SU-DHL-6 (cell line): ENCODE results near the gene FNIP2.

ENCODE experiments used
- H2AFZ ChIP-seq: fragments of 200-600 bp; sonication (generic); 2 replicates; pipeline ENCODE4 v1.6.1; 2014; ENCODE audit warnings: low read depth, mild to moderate bottlenecking, moderate library complexity, mixed read lengths, antibody characterized with exemption, low read length; ENCODE audit not compliant: severe bottlenecking
- H3F3A ChIP-seq: fragments of 200-600 bp; shearing (Covaris generic); 2 replicates; pipeline ENCODE4 v1.6.0; 2016; ENCODE audit warnings: antibody characterized with exemption, mild to moderate bottlenecking; ENCODE audit not compliant: insufficient read depth
- H3K27ac ChIP-seq: fragments of 200-600 bp; sonication (generic); 2 replicates; pipeline ENCODE4 v1.5.1; 2016; ENCODE audit warnings: low read depth, mild to moderate bottlenecking, low read length, moderate library complexity, mixed read lengths
- H3K27me3 ChIP-seq: fragments of 200-600 bp; sonication (generic), shearing (Covaris generic); 2 replicates; pipeline ENCODE4 v1.6.0; 2014; ENCODE audit warnings: mild to moderate bottlenecking, low read length
- H3K36me3 ChIP-seq: fragments of 200-600 bp; sonication (generic); 2 replicates; pipeline ENCODE4 v1.6.1; 2014; ENCODE audit warnings: mild to moderate bottlenecking, low read length, mixed read lengths
- H3K4me2 ChIP-seq: fragments of 300-600, 200-600 bp; shearing (Covaris generic), sonication (generic); 2 replicates; pipeline ENCODE4 v1.6.0; 2014; ENCODE audit warnings: low read length, low read depth, mild to moderate bottlenecking; ENCODE audit not compliant: poor library complexity, severe bottlenecking
- H3K4me3 ChIP-seq: fragments of 200-600 bp; sonication (generic); 2 replicates; pipeline ENCODE4 v1.5.1; 2014; ENCODE audit warnings: antibody characterized with exemption, low read length, mild to moderate bottlenecking, mixed read lengths; ENCODE audit not compliant: insufficient read depth, poor library complexity, severe bottlenecking
- H3K79me2 ChIP-seq: fragments of 200-600 bp; sonication (generic); 2 replicates; pipeline ENCODE4 v1.6.1; 2014; ENCODE audit warnings: mild to moderate bottlenecking, low read length, moderate library complexity; ENCODE audit not compliant: insufficient read depth
- H3K9ac ChIP-seq: fragments of 200-600 bp; sonication (generic); 2 replicates; pipeline ENCODE4 v1.7.0; 2014; ENCODE audit warnings: mild to moderate bottlenecking, low read length
- H3K9me2 ChIP-seq: fragments of 200-600 bp; sonication (generic); replicated peaks from 2 replicates; pipeline ENCODE4 v1.6.1; 2014; ENCODE audit warnings: low read length; ENCODE audit not compliant: insufficient read depth
- H3K9me3 ChIP-seq: fragments of 200-600 bp; sonication (generic); 2 replicates; pipeline ENCODE4 v1.6.1; 2014; ENCODE audit warnings: low read length, mixed read lengths; ENCODE audit not compliant: insufficient read depth
- H4K20me1 ChIP-seq: fragments of 200-600 bp; sonication (generic); 2 replicates; pipeline ENCODE4 v1.6.1; 2014; ENCODE audit warnings: low read depth, mild to moderate bottlenecking, antibody characterized with exemption, low read length, moderate library complexity, mixed read lengths
- CTCF ChIP-seq: fragments of 200-600 bp; sonication (generic); IDR thresholded peaks from one replicate; pipeline ENCODE4 v1.5.1; 2017; ENCODE audit warnings: antibody characterized with exemption, mild to moderate bottlenecking, low read length, moderate library complexity; ENCODE audit not compliant: insufficient read depth, poor library complexity, severe bottlenecking
- EZH2phosphoT487 ChIP-seq: fragments of 200-600 bp; sonication (generic), shearing (Covaris generic); conservative IDR thresholded peaks from 2 replicates; pipeline ENCODE4 v1.6.1; 2018; ENCODE audit warnings: mild to moderate bottlenecking, antibody characterized with exemption, low read length, moderate library complexity, mixed read lengths

FNIP2 gene

DNA sequence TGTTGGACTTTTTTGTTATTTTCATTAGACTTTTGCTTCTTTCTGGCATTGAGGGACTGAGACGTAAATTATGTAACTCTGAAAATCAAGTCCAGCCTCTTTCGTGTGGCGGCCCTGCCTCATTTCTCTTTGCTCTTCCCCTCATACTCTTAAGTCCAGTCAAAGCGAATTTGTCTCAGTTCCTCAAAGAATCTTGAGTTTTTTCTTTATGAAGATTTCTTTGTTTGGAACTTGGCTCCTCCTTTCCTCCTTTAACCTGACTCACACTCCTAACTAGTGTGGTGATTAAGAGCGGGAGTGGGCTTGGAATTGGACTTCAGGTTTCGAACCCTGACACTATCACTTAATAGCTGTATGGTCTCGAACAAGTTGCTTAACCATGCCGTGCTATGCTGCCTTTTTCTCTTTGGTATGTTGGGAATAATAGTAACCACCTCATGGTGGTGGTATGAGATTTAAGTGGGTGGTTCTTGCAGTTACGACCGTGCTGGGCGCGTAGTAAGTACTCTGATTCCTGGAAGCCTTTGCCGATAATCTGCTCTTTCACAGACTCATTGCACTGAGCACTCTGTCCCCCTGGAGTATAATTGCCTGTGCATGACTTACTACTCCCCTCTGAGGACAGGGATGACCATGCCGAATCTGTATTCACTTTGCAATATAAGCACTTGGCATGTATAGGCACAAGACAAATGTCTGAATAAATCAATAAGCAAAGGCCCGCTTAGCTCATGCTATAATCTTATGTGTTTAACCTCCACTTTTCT lies 19.1 kb downstream of the FNIP2 start:
- Histone ChIP-seq H3K27me3 (no peaks in the 10 kb centered on the region), H3K4me3 (no peak overlapping the region), H3K9me2 (no peaks in the 10 kb centered on the region), H4K20me1 (0 out of 2 replicates have a peak, but pooled peaks cover 3% of the 10 kb centered on the region), H3K4me2 (no peak overlapping the region), H3K9ac (no peak overlapping the region), H3K79me2 (no peaks in the 10 kb centered on the region), H3K36me3 (no peaks in the 10 kb centered on the region), H3K9me3 (no peaks in the 10 kb centered on the region), H3F3A (no peaks in the 10 kb centered on the region), H3K27ac (no peak overlapping the region), H2AFZ (no peak overlapping the region)
- TF ChIP-seq CTCF (no peak), EZH2phosphoT487 (no peak)

DNA sequence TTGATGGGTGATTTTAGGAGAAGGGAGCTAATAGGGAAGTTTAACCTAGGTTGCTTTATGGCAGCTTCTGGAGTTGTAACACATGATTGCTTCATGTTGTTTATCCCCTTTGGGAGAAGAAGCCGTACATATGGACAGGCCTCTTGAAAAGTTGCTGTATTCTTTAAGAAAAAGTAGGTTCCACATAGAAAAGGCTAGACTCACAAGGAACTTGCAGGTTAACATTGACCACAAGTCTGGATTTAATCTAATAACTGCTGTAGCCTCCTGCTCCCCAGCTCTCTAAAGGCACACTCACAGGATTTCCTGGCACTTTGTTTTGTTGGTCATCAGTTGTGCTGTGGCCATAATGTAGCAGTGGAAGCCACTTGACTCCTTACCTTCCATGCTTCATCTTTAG lies 19.7 kb downstream of the FNIP2 start:
- H3K4me2 ChIP-seq: no peak overlapping the region
- no peaks in the 10 kb centered on the region for H3K36me3 ChIP-seq
- H3K4me3 ChIP-seq: no peak overlapping the region
- TF ChIP-seq CTCF (no peak), EZH2phosphoT487 (no peak)
- no peak overlapping the region for H3K9ac ChIP-seq
- no peak overlapping the region for H2AFZ ChIP-seq
- H4K20me1 ChIP-seq: 0 out of 2 replicates have a peak, but pooled peaks cover 3% of the 10 kb centered on the region
- no peaks in the 10 kb centered on the region for H3K9me2 ChIP-seq
- no peaks in the 10 kb centered on the region for H3K79me2 ChIP-seq
- H3K9me3 ChIP-seq: no peaks in the 10 kb centered on the region
- no peaks in the 10 kb centered on the region for H3K27me3 ChIP-seq
- H3F3A ChIP-seq: no peaks in the 10 kb centered on the region
- H3K27ac ChIP-seq: no peak overlapping the region

DNA sequence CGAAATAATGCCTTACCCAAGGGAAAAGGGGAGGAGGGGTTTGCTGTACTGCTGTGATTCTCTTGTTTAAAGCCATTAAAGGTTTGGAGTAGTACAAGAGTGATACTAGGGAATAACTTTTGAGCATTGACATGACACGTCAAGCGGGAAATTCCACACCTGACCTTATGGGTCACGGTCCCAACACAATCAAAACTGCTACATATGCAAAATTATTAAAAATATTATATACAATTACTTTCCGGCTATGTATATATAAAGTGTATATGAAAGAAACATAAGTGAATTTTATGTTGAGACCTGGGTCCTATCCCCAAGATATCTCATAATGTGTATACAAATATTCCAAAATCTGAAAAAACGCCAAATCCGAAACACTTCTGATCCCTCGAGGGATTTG lies 21.0 kb downstream of the FNIP2 start:
- Histone ChIP-seq H3K36me3 (no peaks in the 10 kb centered on the region), H3F3A (no peaks in the 10 kb centered on the region), H3K4me2 (no peak overlapping the region), H4K20me1 (0 out of 2 replicates have a peak, but pooled peaks cover 3% of the 10 kb centered on the region), H3K27ac (no peak overlapping the region), H3K27me3 (no peaks in the 10 kb centered on the region), H3K9me3 (no peaks in the 10 kb centered on the region), H3K4me3 (no peak overlapping the region), H3K79me2 (no peaks in the 10 kb centered on the region), H2AFZ (no peak overlapping the region), H3K9ac (no peak overlapping the region), H3K9me2 (no peaks in the 10 kb centered on the region)
- TF ChIP-seq EZH2phosphoT487: no peak
- TF ChIP-seq CTCF: no peak
